ENCODE data around the gene TMEM174. TPM values are rescaled to one million over a fixed set of nuclear protein-coding genes. Genes with fewer than 3 reads are reported as not detected.

The TMEM174 gene
- total RNA-seq, 1 donor from 2014 or later, result not detected

DNA sequence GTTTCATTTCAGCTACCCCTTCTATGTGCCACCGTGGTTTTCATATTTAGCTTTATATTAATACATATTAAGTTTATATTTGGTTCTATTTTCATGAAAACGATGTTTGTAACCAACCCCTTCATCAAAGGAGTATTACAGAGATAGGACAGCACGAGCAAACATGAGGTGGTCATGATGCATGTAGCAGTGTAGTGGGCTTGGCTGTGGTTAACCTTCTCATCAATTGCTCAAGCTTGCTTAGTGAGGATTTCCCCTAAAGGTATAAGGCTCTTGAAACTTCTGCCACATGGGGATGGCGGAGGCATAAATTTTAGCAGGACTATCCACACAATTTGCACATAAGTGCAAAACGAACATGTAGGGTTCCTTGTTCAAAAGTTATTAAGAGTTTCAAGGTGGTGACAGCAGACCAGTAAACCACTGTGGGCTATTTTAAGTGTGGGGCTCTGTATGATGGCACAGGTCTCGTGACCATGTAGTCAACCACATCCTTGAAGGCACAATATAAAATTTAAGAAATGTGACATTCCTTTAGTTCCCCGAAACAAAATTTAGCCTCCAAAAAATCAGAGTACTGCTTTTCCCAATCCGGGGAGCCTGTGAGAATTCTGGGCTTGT is 24.8 kb downstream of the TMEM174 start:
- peaks cover 50% of the 10 kb centered on the region for H3K27me3 Mint-ChIP-seq
- no peak for TF ChIP-seq CTCF (conservative IDR thresholded peaks at IDR 0.05)
- no peak overlapping the region for H3K27ac Mint-ChIP-seq
- no peak for DNase-seq (ENCODE audit: extremely low spot score, unreplicated experiment)
- no peaks in the 10 kb centered on the region for H3K36me3 Mint-ChIP-seq
- H3K4me1 Mint-ChIP-seq (ENCODE audit: unreplicated experiment), result no peaks in the 10 kb centered on the region
- H3K4me3 Mint-ChIP-seq, result no peak overlapping the region
- peaks cover 9% of the 10 kb centered on the region for H3K9me3 Mint-ChIP-seq

GRCh38 chr5:73198833-73199592 is 26.0 kb downstream of the TMEM174 start:
- Mint-ChIP-seq H3K4me1 (ENCODE audit: unreplicated experiment) (no peaks in the 10 kb centered on the region), H3K9me3 (peaks cover 9% of the 10 kb centered on the region), H3K4me3 (no peak overlapping the region), H3K36me3 (no peaks in the 10 kb centered on the region), H3K27me3 (peaks cover 54% of the 10 kb centered on the region), H3K27ac (no peak overlapping the region)
- DNase-seq (ENCODE audit: extremely low spot score, unreplicated experiment), result no peak
- no peak for TF ChIP-seq CTCF (conservative IDR thresholded peaks at IDR 0.05)

DNA sequence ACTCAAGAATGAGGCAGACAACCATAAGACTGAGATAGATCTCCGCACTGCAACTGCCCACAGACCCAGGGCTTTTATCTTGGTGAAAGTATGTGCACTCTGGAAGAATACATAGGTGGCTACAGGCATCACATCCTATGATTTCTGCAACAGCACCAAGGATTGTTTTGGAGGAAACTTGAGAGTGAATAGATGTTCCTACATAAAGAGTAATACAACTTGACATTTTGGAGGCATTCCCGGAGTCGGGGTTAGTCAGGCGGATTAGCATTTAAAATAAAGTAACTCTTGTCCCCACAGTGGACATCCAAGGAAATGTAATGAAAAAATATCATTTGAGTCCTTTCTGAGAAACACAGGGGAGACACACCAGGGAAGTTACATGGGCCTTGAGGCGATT is 26.7 kb downstream of the TMEM174 start:
- no peak overlapping the region for H3K4me3 Mint-ChIP-seq
- no peak overlapping the region for H3K27ac Mint-ChIP-seq
- no peaks in the 10 kb centered on the region for H3K36me3 Mint-ChIP-seq
- no peaks in the 10 kb centered on the region for H3K4me1 Mint-ChIP-seq (ENCODE audit: unreplicated experiment)
- H3K9me3 Mint-ChIP-seq, result peaks cover 9% of the 10 kb centered on the region
- peaks cover 54% of the 10 kb centered on the region for H3K27me3 Mint-ChIP-seq
- TF ChIP-seq CTCF (conservative IDR thresholded peaks at IDR 0.05), result no peak
- DNase-seq (ENCODE audit: extremely low spot score, unreplicated experiment), result no peak

- no peaks in the 10 kb centered on the region for H3K4me1 Mint-ChIP-seq (ENCODE audit: unreplicated experiment)
- no peak overlapping the region for H3K27ac Mint-ChIP-seq
- H3K27me3 Mint-ChIP-seq, result peaks cover 47% of the 10 kb centered on the region
- TF ChIP-seq CTCF (conservative IDR thresholded peaks at IDR 0.05), result peak; percentile 83
- peak; percentile 81 for DNase-seq (ENCODE audit: extremely low spot score, unreplicated experiment)
- peaks cover 9% of the 10 kb centered on the region for H3K9me3 Mint-ChIP-seq
- H3K4me3 Mint-ChIP-seq, result no peak overlapping the region
- no peaks in the 10 kb centered on the region for H3K36me3 Mint-ChIP-seq
Observed at GRCh38 chr5:73201547-73202513, 28.8 kb downstream of the TMEM174 start.

DNA sequence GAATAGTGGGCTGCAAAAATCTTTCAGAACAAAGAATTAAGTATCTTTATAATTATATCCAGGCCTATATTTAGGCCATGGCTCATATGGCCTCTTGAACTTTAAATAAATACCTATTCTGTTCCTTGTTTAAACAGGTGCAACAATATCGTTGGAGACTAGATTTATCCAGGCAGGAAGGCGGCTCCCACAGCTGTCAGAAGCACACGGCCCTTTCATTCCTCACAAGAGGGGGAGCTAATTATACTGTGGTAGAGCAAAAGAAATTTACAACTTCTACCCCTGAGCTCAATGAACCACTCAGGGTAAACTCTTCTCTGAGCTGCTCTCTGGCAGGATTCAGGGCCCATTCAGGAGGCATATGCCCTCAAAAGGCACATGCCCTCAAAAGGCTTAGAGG is 31.3 kb downstream of the TMEM174 start:
- DNase-seq (ENCODE audit: extremely low spot score, unreplicated experiment), result no peak
- TF ChIP-seq CTCF (conservative IDR thresholded peaks at IDR 0.05), result no peak
- no peaks in the 10 kb centered on the region for H3K36me3 Mint-ChIP-seq
- no peak overlapping the region for H3K27ac Mint-ChIP-seq
- peaks cover 8% of the 10 kb centered on the region for H3K9me3 Mint-ChIP-seq
- peaks cover 48% of the 10 kb centered on the region for H3K27me3 Mint-ChIP-seq
- H3K4me1 Mint-ChIP-seq (ENCODE audit: unreplicated experiment), result no peaks in the 10 kb centered on the region
- no peak overlapping the region for H3K4me3 Mint-ChIP-seq

Measured in type B pancreatic cell (in vitro differentiated cells).